Fibroblast of the aortic adventitia (primary cell): ENCODE measurements around the gene IL22RA2. TPM values are rescaled to one million over a fixed set of nuclear protein-coding genes. Genes with fewer than 3 reads are reported as not detected.

ENCODE experiments used
- DNase-seq: peaks from one replicate; pipeline ENCODE4 v3.0.0-alpha.2; 2010; ENCODE audit warnings: low read depth
- H3K4me3 ChIP-seq: 2 replicates; pipeline ENCODE4 v1.5.1; 2011; ENCODE audit warnings: low read depth, mild to moderate bottlenecking, control low read depth, low read length, moderate library complexity
- total RNA-seq: library from RNA; depleted of rRNA; stranded (reverse); fragments of >200 nt; gene quantifications from 2 replicates; pipeline ENCODE4 v1.2.3, GENCODE V29; 2012; ENCODE audit warnings: low replicate concordance
- TF ChIP-seq, protein P1 (sequence below): IDR thresholded peaks from 2 replicates; pipeline ENCODE4 v1.5.1; 2011; ENCODE audit warnings: mild to moderate bottlenecking, low read length, control low read depth, inconsistent platforms; ENCODE audit not compliant: insufficient read depth

IL22RA2 gene
- total RNA-seq, 1 donor, result not detected

GRCh38 chr6:137176729-137177128 lies 3.3 kb upstream of the IL22RA2 start:
- no peak overlapping the region for H3K4me3 ChIP-seq
- DNase-seq, result no peak
- TF ChIP-seq, protein P1, sequence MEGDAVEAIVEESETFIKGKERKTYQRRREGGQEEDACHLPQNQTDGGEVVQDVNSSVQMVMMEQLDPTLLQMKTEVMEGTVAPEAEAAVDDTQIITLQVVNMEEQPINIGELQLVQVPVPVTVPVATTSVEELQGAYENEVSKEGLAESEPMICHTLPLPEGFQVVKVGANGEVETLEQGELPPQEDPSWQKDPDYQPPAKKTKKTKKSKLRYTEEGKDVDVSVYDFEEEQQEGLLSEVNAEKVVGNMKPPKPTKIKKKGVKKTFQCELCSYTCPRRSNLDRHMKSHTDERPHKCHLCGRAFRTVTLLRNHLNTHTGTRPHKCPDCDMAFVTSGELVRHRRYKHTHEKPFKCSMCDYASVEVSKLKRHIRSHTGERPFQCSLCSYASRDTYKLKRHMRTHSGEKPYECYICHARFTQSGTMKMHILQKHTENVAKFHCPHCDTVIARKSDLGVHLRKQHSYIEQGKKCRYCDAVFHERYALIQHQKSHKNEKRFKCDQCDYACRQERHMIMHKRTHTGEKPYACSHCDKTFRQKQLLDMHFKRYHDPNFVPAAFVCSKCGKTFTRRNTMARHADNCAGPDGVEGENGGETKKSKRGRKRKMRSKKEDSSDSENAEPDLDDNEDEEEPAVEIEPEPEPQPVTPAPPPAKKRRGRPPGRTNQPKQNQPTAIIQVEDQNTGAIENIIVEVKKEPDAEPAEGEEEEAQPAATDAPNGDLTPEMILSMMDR, result no peak

DNA sequence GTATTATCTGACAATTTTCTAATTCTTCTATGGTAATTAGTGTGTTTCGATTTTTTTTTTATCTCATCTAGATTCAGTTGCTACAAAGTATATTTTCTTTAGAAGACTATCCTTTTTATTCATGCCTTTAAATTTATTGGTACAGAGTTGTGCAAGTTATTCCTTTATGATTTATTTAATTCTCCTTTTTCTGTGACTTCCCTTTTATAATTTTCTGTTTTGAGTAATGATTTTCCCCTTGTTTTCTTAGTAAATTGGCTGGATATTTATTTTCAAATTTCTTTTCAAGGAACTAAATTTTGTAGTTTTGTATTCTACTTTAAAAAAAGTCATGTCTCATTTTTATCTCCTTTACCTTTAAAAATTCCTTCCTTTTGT lies 2.4 kb upstream of the IL22RA2 start:
- TF ChIP-seq, protein P1, result no peak
- no peak for DNase-seq

GRCh38 chr6:137175157-137175867 lies 1.9 kb upstream of the IL22RA2 start:
- no peak overlapping the region for H3K4me3 ChIP-seq
- TF ChIP-seq, protein P1, result no peak
- DNase-seq, result no peak

More for the DNA sequence above, 2.4 kb upstream of the IL22RA2 start:
- H3K4me3 ChIP-seq, result no peak overlapping the region

DNA sequence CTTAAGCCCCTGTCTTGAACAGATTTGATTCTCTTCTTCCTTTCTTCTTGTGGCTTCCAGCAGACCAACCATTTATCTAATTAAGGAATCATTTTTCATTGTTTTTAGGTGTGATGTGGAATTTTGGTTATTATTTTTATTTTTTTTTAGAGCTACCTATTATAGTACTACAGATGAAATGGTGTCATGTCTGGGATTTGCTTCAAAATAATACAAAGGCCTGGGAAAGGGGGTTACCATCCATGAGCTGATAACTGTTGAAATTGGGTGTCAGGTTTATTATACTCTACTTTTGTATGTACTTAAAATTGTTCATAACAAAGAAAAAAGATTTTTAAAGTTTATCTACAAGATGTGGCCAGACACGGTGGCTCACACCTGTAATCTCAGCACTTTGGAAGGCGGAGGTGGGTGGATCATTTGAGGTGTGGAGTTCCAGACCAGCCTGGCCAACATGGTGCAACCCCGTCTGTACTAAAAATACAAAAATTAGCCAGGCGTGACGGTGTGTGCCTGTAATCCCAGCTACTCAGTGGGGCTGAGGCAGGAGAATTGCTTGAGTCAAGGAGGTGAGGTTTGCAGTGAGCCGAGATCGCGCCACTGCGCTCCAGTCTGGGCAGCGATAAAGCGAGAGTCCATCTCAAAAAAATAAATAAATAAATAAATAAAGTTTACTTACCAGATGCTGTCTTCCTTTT lies 561 bp downstream of the IL22RA2 start:
- DNase-seq, result no peak
- TF ChIP-seq, protein P1, result no peak
- no peak overlapping the region for H3K4me3 ChIP-seq

DNA sequence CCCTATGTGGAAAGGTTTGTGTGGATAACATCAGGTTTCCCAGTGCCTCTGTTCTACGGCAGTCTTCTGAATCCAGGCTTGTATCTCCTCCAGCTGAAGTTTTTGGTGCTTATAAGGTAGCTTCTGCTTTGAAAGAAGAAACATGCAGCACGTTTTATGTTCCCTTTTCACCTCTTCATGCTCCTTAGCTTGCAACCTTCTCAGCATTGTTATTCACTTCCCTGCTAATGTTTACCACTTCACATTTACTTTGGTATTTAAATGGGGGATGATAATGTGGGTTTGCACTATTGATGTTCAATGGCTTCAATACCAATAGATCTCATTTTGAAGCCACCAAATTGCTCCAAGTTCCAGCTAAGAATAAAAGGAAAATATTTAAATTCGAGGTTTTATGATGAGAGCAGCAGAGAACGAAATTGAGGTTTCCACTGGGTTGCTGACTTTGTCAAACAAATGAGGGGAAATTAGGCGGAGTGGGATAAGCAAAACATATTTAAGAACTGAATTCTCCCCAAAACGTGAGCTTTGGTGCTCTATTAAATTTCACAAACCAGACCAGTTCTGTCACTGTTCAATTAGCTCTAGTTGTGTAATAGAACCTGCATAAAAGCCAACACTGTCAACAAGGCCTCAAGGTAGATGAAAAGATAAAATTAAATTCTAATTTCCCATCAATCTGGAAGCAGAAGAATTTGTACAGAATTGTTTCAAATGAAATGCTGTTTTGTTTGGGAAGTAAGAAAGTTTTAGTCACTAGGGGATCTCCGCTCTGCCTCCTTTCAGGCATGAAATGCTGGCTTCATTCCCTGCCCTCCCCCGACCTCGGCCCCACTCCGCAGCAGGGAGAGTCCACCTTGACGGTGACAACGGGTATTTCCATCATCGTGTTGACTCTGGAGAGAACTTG lies 1.4 kb downstream of the IL22RA2 start:
- no peak for DNase-seq
- H3K4me3 ChIP-seq, result no peak overlapping the region
- TF ChIP-seq, protein P1, result no peak

DNA sequence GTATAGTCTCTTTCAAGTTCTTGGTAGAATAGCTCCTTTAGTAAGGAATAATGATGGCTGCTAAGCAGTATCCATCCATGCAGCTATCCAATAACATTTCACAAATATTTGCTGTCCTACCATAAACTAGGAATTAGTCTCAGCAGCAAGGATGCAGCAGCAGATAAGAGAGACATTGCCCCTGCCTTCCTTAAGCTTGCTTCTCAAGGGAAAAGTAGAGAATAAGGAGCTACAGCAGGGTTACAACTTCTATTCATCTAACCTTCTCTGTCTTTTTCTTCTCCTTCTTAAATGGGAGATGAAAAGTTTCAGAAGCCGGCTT lies 2.4 kb downstream of the IL22RA2 start:
- no peak for DNase-seq
- TF ChIP-seq, protein P1, result no peak
- no peak overlapping the region for H3K4me3 ChIP-seq
